ENCODE data around the gene PHEX.

DNA sequence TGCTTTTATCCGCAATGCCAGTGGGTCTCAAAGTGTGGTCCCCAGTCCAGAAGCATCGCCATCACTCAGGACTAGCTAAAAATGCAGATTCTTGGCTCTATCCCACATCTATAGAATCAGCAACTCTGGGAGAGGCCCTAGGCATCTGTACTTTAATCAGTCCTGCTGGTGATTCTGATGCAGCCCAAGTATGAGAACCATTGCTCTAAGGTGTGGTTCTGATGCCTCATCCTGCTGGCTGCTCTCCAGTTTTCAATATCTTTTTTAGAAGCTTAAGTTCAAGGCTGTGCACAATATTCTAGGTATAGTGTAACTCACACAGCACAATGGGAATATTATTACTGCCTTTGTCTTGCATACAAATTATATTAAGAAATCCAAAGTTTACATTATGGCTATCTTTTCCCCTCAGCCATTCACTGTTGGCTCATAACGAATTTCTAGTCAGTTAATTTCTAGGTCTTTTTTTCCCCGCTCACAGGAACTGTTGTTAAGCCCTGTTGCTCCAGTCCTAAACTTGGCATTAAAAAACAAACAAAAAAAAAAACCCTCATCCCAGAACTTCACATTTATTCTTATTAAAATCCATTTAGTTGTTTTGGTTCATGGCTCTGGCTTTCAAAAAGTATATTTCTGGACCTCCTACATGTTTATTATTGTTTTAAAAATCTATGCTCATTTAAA lies 109.1 kb downstream of the PHEX start:
- TF ChIP-seq, protein P1, sequence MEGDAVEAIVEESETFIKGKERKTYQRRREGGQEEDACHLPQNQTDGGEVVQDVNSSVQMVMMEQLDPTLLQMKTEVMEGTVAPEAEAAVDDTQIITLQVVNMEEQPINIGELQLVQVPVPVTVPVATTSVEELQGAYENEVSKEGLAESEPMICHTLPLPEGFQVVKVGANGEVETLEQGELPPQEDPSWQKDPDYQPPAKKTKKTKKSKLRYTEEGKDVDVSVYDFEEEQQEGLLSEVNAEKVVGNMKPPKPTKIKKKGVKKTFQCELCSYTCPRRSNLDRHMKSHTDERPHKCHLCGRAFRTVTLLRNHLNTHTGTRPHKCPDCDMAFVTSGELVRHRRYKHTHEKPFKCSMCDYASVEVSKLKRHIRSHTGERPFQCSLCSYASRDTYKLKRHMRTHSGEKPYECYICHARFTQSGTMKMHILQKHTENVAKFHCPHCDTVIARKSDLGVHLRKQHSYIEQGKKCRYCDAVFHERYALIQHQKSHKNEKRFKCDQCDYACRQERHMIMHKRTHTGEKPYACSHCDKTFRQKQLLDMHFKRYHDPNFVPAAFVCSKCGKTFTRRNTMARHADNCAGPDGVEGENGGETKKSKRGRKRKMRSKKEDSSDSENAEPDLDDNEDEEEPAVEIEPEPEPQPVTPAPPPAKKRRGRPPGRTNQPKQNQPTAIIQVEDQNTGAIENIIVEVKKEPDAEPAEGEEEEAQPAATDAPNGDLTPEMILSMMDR (IDR thresholded peaks at IDR 0.05), result no peak
- TF ChIP-seq POLR2A (IDR thresholded peaks at IDR 0.05), result no peak

Measured in body of pancreas (tissue), 4 donors.